CD4-positive, alpha-beta memory T cell (primary cell): ENCODE results near the gene TRIM46. TPM values are rescaled to one million over a fixed set of nuclear protein-coding genes. Genes with fewer than 3 reads are reported as not detected.
A peak's percentile ranks its signal among the peaks of the same experiment; 100 is the strongest.
"Not testable (repeated sequence)": the region's sequence is repeated elsewhere in the genome, so short reads cannot be mapped to it uniquely, and the experiment has no call there.

Experiments used
- CTCF ChIA-PET: fragments of 350-600 bp; sonication (Branson Sonifier 250); formaldehyde crosslinking; loops from one replicate; lab custom pipeline; 2021; ENCODE audit warnings: inconsistent platforms; ENCODE audit not compliant: partially characterized antibody; lab: Charles Lee
- POLR2A ChIA-PET: fragments of 350-600 bp; sonication (Branson Sonifier 250); formaldehyde crosslinking; loops from one replicate; lab custom pipeline; 2021; ENCODE audit not compliant: partially characterized antibody; lab: Charles Lee
- DNase-seq, 5 donors: peaks; one replicate each; pipeline versions ENCODE4 v3.0.0 to v3.0.0-alpha.2; 2020 to 2022; ENCODE audit warnings: mixed read lengths in 1 of 5
- H3K27ac ChIP-seq: one replicate; pipeline ENCODE4 v1.7.0; 2013; ENCODE audit warnings: low read depth, low read length
- H3K27me3 ChIP-seq: 2 replicates; pipeline ENCODE4 v1.7.0; 2013; ENCODE audit warnings: mild to moderate bottlenecking, low read length, moderate library complexity; ENCODE audit not compliant: insufficient read depth
- H3K36me3 ChIP-seq: 2 replicates; pipeline ENCODE4 v1.7.0; 2013; ENCODE audit warnings: mild to moderate bottlenecking, low read length, moderate library complexity; ENCODE audit not compliant: insufficient read depth
- H3K4me1 ChIP-seq: 2 replicates; pipeline ENCODE4 v1.7.0; 2013; ENCODE audit warnings: mild to moderate bottlenecking, low read length, moderate library complexity; ENCODE audit not compliant: insufficient read depth
- H3K4me3 ChIP-seq, 2 donors: one replicate each; pipeline ENCODE4 v1.7.0; 2013; ENCODE audit warnings: low read length in 2 of 2, mild to moderate bottlenecking in 1 of 2
- H3K9me3 ChIP-seq, 2 donors: one replicate each; pipeline ENCODE4 v1.7.0; 2013; ENCODE audit warnings: low read length in 2 of 2, control low read depth in 1 of 2; ENCODE audit not compliant: control insufficient read depth in 1 of 2
- H3K27ac Mint-ChIP-seq, 7 donors: one replicate each; pipeline ENCODE4 v1.8.0; 2020 to 2021; ENCODE audit warnings: mixed read lengths in 7 of 7, mild to moderate bottlenecking in 6 of 7, inconsistent platforms in 3 of 7, moderate library complexity in 3 of 7
- H3K27me3 Mint-ChIP-seq, 2 donors: one replicate each; pipeline ENCODE4 v1.8.0; 2020 to 2021; ENCODE audit warnings: mixed read lengths in 2 of 2
- H3K36me3 Mint-ChIP-seq, 2 donors: one replicate each; pipeline ENCODE4 v1.8.0; 2020 to 2021; ENCODE audit warnings: mixed read lengths in 2 of 2, inconsistent platforms in 1 of 2, mild to moderate bottlenecking in 1 of 2
- H3K4me1 Mint-ChIP-seq, 4 donors: one replicate each; pipeline ENCODE4 v1.8.0; 2020 to 2021; ENCODE audit warnings: mixed read lengths in 4 of 4, mild to moderate bottlenecking in 1 of 4
- H3K4me3 Mint-ChIP-seq, 8 donors: one replicate each; pipeline ENCODE4 v1.8.0; 2020 to 2021; ENCODE audit warnings: mixed read lengths in 8 of 8, mild to moderate bottlenecking in 7 of 8, moderate library complexity in 6 of 8, inconsistent platforms in 3 of 8
- H3K9me3 Mint-ChIP-seq, 8 donors: one replicate each; pipeline ENCODE4 v1.8.0; 2020 to 2021; ENCODE audit warnings: mixed read lengths in 8 of 8, mild to moderate bottlenecking in 5 of 8, inconsistent platforms in 3 of 8, moderate library complexity in 1 of 8
- intact Hi-C: fragments of 100-400 bp; cut with micrococcal nuclease; formaldehyde crosslinking; loops from one replicate; pipeline ENCODE4 v1.15.1; 2023
- polyA plus RNA-seq, 2 donors: library from polyadenylated mRNA; unstranded; fragments of 300-500 nt; fragmentation: Illumina TruSeq; gene quantifications; one replicate each; pipeline ENCODE4 v1.2.3, GENCODE V29; 2021
- total RNA-seq, 2 experiments: library from RNA; stranded (reverse); gene quantifications; one replicate each; pipeline ENCODE4 v1.2.3, GENCODE V29; 2021

TRIM46 gene
- total and polyA plus RNA-seq, 4 experiments from 2014 or later, result 1.6 to 8.5 (median 6.0) TPM

- ChIA-PET CTCF (interaction anchor here (0.6 kb wide), 1 partner anchor 13 kb away, joined by 3 read pairs; the partner anchor contains the start of gene KRTCAP2), POLR2A (interaction anchor here (0.6 to 0.8 kb wide), 3 partner anchors 9 to 122 kb away, joined by 3 read pairs; no protein-coding TSS in a partner anchor)
- Mint-ChIP-seq H3K27ac (peak overlapping the region in 1 of 7 donors; percentile 48), H3K9me3 (no peaks in the 10 kb centered on the region), H3K27me3 (no peaks in the 10 kb centered on the region), H3K36me3 (peaks cover 4 to 19% of the 10 kb centered on the region in 2 donors), H3K4me3 (no peak overlapping the region), H3K4me1 (peaks cover 4 to 13% (median 5%) of the 10 kb centered on the region in 4 donors)
- DNase-seq, result peak in 1 of 5 donors; percentile 2
- Histone ChIP-seq H3K27ac (no peak overlapping the region), H3K9me3 (no peaks in the 10 kb centered on the region), H3K4me1 (no peaks in the 10 kb centered on the region), H3K27me3 (no peaks in the 10 kb centered on the region), H3K36me3 (no peaks in the 10 kb centered on the region), H3K4me3 (no peak overlapping the region)
- intact Hi-C loops, result no loop called here
These were observed 12.6 kb downstream of the TRIM46 start for GRCh38 chr1:155186067-155186793.

GRCh38 chr1:155186794-155187455 lies 13.3 kb downstream of the TRIM46 start:
- no peaks in the 10 kb centered on the region for H3K9me3 Mint-ChIP-seq
- H3K4me3 ChIP-seq, result no peak overlapping the region
- peaks cover 4 to 14% of the 10 kb centered on the region in 2 donors for H3K36me3 Mint-ChIP-seq
- no peaks in the 10 kb centered on the region for H3K9me3 ChIP-seq
- CTCF ChIA-PET, result no interaction called here
- H3K4me1 Mint-ChIP-seq, result peaks cover 5 to 13% (median 5%) of the 10 kb centered on the region in 4 donors
- peak in 1 of 5 donors; percentile 32 for DNase-seq
- POLR2A ChIA-PET, result interaction anchor here (0.6 kb wide), 1 partner anchor 121 kb away, joined by 3 read pairs; no protein-coding TSS in a partner anchor
- H3K27ac Mint-ChIP-seq, result peak overlapping the region in 2 of 7 donors; percentile 52 to 57
- H3K27ac ChIP-seq, result no peak overlapping the region
- H3K4me3 Mint-ChIP-seq, result no peak overlapping the region
- H3K36me3 ChIP-seq, result no peaks in the 10 kb centered on the region
- peaks cover under 1% of the 10 kb centered on the region for H3K4me1 ChIP-seq
- no peaks in the 10 kb centered on the region for H3K27me3 Mint-ChIP-seq
- intact Hi-C loops, result no loop called here
- no peaks in the 10 kb centered on the region for H3K27me3 ChIP-seq

- ChIA-PET POLR2A (no interaction called here), CTCF (no interaction called here)
- intact Hi-C loops, result no loop called here
- H3K36me3 ChIP-seq, result no peaks in the 10 kb centered on the region
- H3K36me3 Mint-ChIP-seq, result peaks cover 4 to 11% of the 10 kb centered on the region in 2 donors
- peaks cover 6% of the 10 kb centered on the region for H3K4me1 ChIP-seq
- H3K27me3 Mint-ChIP-seq, result no peaks in the 10 kb centered on the region
- H3K4me3 Mint-ChIP-seq, result no peak overlapping the region
- H3K4me1 Mint-ChIP-seq, result peaks cover 8 to 18% (median 10%) of the 10 kb centered on the region in 4 donors
- H3K27ac Mint-ChIP-seq, result peak overlapping the region in 2 of 7 donors; percentile 56 to 71
- H3K27me3 ChIP-seq, result no peaks in the 10 kb centered on the region
- DNase-seq, result peak in 1 of 5 donors; percentile 5
- no peak overlapping the region for H3K4me3 ChIP-seq
- H3K27ac ChIP-seq, result no peak overlapping the region
- no peaks in the 10 kb centered on the region for H3K9me3 ChIP-seq
- peaks cover 0 to 1% (median 0%) of the 10 kb centered on the region in 8 donors for H3K9me3 Mint-ChIP-seq
These were observed 13.8 kb downstream of the TRIM46 start for GRCh38 chr1:155187456-155187891.

GRCh38 chr1:155188268-155188667 lies 14.6 kb downstream of the TRIM46 start:
- Histone ChIP-seq H3K9me3 (no peaks in the 10 kb centered on the region), H3K36me3 (no peaks in the 10 kb centered on the region), H3K27ac (no peak overlapping the region), H3K27me3 (no peaks in the 10 kb centered on the region), H3K4me3 (no peak overlapping the region), H3K4me1 (peaks cover 13% of the 10 kb centered on the region)
- intact Hi-C loops, result no loop called here
- Mint-ChIP-seq H3K27me3 (no peaks in the 10 kb centered on the region), H3K27ac (peak overlapping the region in 6 of 7 donors; percentile 34 to 86 (median 79)), H3K36me3 (peaks cover 3 to 8% of the 10 kb centered on the region in 2 donors), H3K4me1 (peaks cover 10 to 23% (median 13%) of the 10 kb centered on the region in 4 donors), H3K4me3 (peak overlapping the region in 6 of 8 donors; percentile 23 to 67 (median 54)), H3K9me3 (peaks cover 0 to 2% (median 0%) of the 10 kb centered on the region in 8 donors)
- ChIA-PET CTCF (no interaction called here), POLR2A (no interaction called here)
- DNase-seq, result peak in 1 of 5 donors; percentile 31

GRCh38 chr1:155189926-155190325 lies 16.3 kb downstream of the TRIM46 start:
- H3K36me3 Mint-ChIP-seq, H3K27ac ChIP-seq, POLR2A ChIA-PET, H3K27ac Mint-ChIP-seq, H3K27me3 ChIP-seq, H3K4me3 ChIP-seq, H3K36me3 ChIP-seq, CTCF ChIA-PET, H3K4me3 Mint-ChIP-seq, H3K9me3 Mint-ChIP-seq, H3K9me3 ChIP-seq, H3K27me3 Mint-ChIP-seq: not testable (repeated sequence)
- peaks cover 27% of the 10 kb centered on the region for H3K4me1 ChIP-seq
- intact Hi-C loops, result loop anchor here (5.0 kb wide), 2 partner anchors 52 to 117 kb away; partner anchors contain the start of gene FDPS
- peak in 1 of 5 donors; percentile 19 for DNase-seq
- peaks cover 21 to 39% (median 26%) of the 10 kb centered on the region in 4 donors for H3K4me1 Mint-ChIP-seq

- H3K4me1 ChIP-seq, result peaks cover 27% of the 10 kb centered on the region
- Mint-ChIP-seq H3K27ac (peak overlapping the region; percentile 25 to 91 (median 41)), H3K9me3 (peaks cover 0 to 2% (median 0%) of the 10 kb centered on the region in 8 donors), H3K4me1 (peaks cover 24 to 49% (median 28%) of the 10 kb centered on the region in 4 donors), H3K27me3 (no peaks in the 10 kb centered on the region), H3K36me3 (peaks cover 0 to 4% of the 10 kb centered on the region in 2 donors), H3K4me3 (peak overlapping the region in 6 of 8 donors; percentile 17 to 71 (median 38))
- no peaks in the 10 kb centered on the region for H3K9me3 ChIP-seq
- intact Hi-C loops, result loop anchor here (5.0 kb wide), 2 partner anchors 50 to 115 kb away; partner anchors contain the start of gene FDPS
- H3K36me3 ChIP-seq, result no peaks in the 10 kb centered on the region
- POLR2A ChIA-PET, result interaction anchor here (1.5 to 3.8 kb wide), 3 partner anchors 14 to 70 kb away, joined by 3 to 48 read pairs (median 25); partner anchors contain the start of gene SCAMP3
- H3K27me3 ChIP-seq, result no peaks in the 10 kb centered on the region
- CTCF ChIA-PET, result interaction anchor here (1.0 to 3.8 kb wide), 5 partner anchors 16 to 813 kb away, joined by 3 to 145 read pairs (median 4); partner anchors contain the start of genes KRTCAP2, MTX1, THBS3 and TRIM46
- no peak overlapping the region for H3K27ac ChIP-seq
- H3K4me3 ChIP-seq, result no peak overlapping the region
- DNase-seq, result peak in 1 of 5 donors; percentile 19
These were observed 18.3 kb downstream of the TRIM46 start for GRCh38 chr1:155191904-155192303.
